Kidney tubule cell (primary cell): ENCODE measurements around the gene EBF4.

Experiments used
- DNase-seq: peaks from one replicate; pipeline ENCODE4 v3.0.0-alpha.2; 2018; ENCODE audit warnings: low spot score

EBF4 gene

GRCh38 chr20:2692036-2692885, at the start of gene EBF4:
Gene EBF4 (plus strand): TSS chr20:2692780. CDS start chr20:2693646, 866 bp downstream.
- no peak for DNase-seq

GRCh38 chr20:2643708-2644107, 48.9 kb upstream of the EBF4 start:
- DNase-seq = no peak

DNA sequence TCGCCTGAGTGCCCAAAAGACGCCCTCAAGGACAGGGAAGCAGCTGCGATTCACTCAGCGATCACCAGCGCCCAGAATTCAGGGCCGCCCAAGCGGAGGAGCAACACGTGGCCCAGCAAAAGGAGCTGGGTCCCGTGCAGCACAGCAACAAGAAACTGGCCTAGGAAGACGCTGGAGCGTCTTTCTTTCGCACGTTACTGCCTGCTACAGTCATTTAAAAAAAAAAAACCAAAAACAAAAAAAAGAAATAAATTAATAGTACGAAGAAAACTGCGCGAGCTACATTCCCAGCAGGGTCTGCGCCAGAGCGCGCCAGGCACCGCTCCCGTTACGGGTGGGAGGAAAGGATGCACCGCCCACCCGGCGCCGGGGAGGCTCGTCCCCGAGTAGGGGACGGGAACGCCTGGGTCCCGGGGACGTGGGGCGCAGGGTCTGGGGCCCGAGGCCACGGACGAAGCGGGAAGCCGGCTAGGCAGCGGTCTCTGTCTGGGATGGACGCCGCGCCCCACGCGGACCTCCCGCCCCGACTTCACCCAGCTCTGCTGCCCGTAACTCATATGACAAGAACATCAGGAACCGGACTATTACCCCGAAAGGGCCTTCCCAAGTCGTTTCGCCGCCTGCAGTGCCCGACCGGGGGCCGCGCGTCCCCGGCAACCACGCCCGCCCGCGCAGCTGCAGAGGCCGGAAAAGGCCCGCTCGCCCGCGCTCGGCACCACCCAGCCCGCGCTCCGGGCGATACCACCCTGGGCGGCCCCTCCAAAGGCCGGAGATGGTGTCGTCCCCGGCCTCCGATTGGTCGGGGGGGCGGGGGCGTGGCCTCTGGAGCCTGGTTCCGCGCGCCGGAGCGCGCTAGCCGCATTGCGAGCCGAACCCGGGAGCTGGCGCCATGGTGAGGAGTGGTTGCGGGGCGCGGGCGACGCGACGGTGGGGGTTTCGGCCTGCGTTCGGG, 40.5 kb upstream of the EBF4 start, which contains the start of gene NOP56:
TSS of gene NOP56 (plus strand) at position 861 of the 952 bp plus-strand sequence. CDS start at position 890, 29 bp downstream.
- DNase-seq = peak; percentile 92

GRCh38 chr20:2652724-2653555, 39.6 kb upstream of the EBF4 start:
- DNase-seq = peak; percentile 14

DNA sequence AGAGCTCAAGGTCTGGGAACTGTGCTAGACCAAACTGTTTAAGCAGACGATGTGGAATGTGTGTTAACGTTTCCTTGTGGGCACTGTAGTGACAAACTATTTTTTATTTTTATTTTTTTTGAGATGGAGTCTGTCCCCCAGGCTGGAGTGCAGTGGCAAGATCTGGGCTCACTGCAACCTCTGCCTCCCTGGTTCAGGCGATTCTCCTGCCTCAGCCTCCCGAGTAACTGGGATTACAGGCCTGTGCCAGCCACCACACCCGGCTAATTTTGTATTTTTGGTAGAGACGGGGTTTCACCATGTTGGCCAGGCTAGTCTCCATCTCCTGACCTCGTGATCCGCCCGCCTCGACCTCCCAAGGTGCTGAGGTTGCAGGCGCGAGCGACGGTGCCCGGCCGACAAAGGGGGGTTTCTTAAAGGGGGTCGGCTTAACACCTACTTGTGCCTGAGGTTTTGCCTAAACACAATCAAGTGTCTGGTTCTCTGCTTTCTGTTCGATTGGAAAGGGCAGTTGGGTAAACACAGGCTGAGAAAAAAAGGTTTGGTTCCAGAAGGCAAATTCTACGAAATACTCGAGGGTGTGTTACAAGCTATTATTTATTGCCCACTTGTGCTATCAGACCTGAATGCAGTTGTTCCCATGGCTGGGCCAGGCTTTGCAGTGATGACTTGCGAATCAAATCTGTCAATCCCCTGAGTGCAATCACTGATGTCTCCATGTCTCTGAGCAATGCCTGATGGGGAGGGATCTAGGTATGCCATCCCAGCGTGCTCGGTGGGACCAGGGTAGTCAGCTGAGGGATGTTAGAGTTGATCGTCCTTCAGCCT, 38.8 kb upstream of the EBF4 start:
- DNase-seq = no peak

DNA sequence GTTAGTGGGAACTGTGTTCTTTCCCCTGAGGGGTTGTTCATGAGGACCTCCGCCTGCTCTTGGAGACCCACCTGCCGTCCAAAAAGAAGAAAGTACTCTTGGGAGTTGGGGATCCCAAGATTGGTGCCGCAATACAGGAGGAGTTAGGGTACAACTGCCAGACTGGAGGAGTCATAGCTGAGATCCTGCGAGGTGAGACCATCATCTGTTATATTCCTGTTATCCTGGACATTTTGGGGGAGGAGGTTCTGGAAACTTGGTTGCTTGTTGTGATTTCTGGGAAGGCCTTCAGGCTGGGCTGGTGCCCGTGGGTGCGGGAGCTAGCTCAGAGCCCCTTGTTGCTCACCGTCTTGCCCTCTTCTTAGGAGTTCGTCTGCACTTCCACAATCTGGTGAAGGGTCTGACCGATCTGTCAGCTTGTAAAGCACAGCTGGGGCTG, 38.2 kb upstream of the EBF4 start:
- no peak for DNase-seq

DNA sequence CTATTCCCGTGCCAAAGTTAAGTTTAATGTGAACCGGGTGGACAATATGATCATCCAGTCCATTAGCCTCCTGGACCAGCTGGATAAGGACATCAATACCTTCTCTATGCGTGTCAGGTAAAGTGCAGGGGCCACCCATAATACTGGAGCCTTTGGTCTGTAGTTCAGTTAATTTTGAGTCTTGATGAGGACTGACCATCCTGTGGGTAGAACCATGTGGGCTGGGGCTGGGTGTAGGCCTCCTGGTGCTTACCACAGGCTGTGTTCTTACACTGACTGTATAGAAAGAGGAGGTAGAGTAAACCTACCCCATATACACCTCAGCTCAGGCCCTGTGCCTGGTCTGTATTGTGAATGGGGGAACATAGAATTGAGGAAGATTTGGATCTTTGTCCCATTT, 37.7 kb upstream of the EBF4 start:
- no peak for DNase-seq

- no peak for DNase-seq
Measured at GRCh38 chr20:2655331-2656116, 37.1 kb upstream of the EBF4 start.

- DNase-seq = no peak
Measured at GRCh38 chr20:2656471-2657117, 36.0 kb upstream of the EBF4 start.

DNA sequence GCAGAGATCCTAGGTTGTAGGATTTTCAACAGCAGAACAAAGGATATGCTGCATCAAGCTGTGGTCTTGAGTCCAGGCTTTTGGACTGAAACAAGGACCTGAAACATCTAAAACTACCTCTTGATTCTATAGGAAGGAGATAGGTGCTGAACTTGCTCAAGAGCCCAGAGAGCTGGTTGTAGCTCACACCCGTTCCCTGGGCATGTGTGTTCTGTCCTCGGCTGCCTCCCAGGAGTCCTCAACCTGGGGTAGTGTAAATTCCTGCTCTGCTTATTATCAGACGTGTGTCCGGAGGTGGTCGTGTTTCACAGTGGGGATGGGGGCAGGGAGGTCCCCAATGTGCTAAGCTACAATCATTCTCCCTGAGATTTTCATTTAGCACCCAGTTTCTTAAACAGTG, 35.3 kb upstream of the EBF4 start:
- DNase-seq = no peak

GRCh38 chr20:2657674-2658073, 34.9 kb upstream of the EBF4 start:
- DNase-seq = no peak

- DNase-seq = peak; percentile 26
Measured at GRCh38 chr20:2658414-2659354, 33.9 kb upstream of the EBF4 start.

DNA sequence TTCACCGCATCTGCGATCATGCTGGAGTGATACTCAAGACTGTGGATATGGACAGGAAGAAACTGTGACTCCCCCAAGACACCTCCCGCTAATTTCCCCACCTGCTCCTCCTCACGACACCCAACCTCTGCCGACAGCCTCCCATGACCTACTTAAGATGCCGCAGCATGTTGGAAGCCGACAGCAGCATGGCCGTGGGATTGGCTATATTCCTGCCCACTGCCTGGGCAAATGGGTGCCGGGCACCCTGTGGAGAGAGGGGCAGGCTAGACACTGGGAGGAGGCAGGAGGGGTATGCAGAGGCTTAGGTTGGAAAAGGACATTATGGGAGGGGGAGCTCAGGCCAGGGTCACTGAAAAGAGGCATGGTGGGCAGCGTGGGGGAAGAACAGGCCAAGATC, 33.0 kb upstream of the EBF4 start:
- DNase-seq = no peak

DNA sequence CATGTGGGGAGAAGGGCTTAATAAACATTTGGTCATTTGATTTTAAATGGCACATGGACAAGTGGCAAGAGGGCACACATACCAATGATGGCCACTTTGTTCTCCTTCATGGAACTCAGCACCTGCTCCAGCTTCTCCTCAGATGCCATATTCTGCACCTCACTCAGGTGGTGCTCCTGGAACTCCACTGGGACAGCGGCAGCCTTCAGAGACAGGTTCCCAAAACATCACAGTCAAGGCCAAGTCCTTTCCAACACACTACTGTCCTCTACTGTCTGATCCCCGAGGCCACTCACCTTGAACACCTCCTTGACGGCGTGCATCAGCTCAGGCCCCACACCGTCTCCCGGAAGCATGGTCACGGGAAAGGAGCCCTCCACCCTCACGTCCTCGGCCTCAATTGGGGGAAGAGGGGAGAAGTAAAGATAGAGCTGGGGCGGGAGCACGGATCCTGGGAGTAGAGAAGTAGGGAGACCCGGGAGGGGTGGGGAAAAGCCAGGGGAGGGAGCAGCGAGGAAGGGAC, 29.2 kb upstream of the EBF4 start:
- DNase-seq = no peak

DNA sequence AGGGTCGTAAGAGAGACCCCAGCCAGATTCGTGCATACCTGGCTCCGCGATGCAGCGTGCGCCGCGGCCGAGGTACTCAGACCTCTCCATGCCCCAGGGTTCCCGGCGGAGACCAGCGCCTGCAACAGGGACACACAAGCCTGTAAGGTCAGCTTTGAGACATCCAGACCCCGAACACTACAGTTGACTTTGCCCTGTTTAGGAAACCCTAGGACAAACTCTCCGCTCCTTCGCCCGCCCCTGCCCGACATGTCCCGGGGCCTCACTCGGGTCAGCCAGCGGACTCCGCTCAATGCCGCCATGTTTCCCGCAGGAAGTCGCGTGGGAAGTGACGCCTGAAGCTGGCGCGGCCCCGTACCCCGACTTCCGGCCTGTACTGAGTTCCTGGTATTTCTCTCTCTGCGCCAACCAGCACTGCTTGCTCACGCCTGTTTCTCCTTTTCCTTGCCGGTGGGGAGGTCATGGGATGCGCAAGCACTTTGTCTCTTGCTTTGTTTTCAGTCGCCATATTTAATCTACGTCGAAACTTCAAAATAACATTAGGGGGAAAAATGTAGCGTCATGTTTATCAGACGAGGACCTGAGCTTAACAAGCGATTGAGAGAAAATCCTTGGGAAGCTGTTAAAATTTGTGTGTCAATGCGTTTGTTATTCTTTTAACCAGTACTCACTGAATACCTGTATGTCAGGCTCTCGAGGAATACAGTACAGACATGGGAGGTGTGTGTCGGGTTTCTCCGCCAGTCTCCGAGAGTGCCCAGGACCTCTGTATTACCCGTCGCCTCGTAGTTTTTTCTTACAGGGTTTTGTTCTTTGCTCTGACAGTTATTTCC, 28.5 kb upstream of the EBF4 start, which contains the start of gene IDH3B:
TSS of gene IDH3B (minus strand) at position 330 of the 833 bp plus-strand sequence. CDS start at position 302, 28 bp downstream.
- peak; percentile 93 for DNase-seq

- no peak for DNase-seq
Measured at GRCh38 chr20:2671977-2672376, 20.6 kb upstream of the EBF4 start.

DNA sequence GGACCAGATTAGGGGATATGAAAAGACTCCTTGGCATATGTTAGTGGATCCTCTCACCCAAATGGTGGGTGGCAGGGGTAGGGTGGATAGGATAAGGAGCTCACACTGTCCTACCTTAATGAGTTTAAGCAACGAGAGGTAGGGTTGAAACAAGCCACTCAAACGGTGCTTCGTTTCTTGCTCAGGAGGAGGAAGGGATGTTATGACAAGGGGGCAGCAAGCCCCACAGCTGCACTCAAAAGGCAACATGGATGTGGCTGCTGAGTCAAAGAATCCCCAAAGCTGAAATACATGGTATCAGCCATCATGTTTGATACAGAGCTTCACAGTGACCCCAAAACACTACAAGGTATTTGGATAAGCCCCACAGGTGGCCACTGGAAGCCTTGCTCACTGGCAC, 20.1 kb upstream of the EBF4 start:
- no peak for DNase-seq
